Inflammatory macrophage treated with lipopolysaccharide for 1 hour (primary cell): ENCODE data around the gene NIPBL.

ENCODE experiments used
- DNase-seq, 2 donors: peaks; one replicate each; pipeline ENCODE4 v3.0.0-alpha.2; 2020 to 2022

Gene NIPBL

GRCh38 chr5:37109338-37109737 lies 232.8 kb downstream of the NIPBL start:
- DNase-seq, result no peak

- no peak for DNase-seq
Measured at GRCh38 chr5:37110135-37110534, 233.6 kb downstream of the NIPBL start.

GRCh38 chr5:37111426-37112382 lies 235.1 kb downstream of the NIPBL start:
- peak; percentile 16 to 30 for DNase-seq

- DNase-seq, result no peak
Measured at GRCh38 chr5:37112383-37112991, 235.9 kb downstream of the NIPBL start.
